ENCODE results near the gene UBE3D. TPM values are rescaled to one million over a fixed set of nuclear protein-coding genes. Genes with fewer than 3 reads are reported as not detected.

UBE3D gene
- total RNA-seq, 6 experiments from 2014 or later = 2.7 to 7.0 (median 3.8) TPM

DNA sequence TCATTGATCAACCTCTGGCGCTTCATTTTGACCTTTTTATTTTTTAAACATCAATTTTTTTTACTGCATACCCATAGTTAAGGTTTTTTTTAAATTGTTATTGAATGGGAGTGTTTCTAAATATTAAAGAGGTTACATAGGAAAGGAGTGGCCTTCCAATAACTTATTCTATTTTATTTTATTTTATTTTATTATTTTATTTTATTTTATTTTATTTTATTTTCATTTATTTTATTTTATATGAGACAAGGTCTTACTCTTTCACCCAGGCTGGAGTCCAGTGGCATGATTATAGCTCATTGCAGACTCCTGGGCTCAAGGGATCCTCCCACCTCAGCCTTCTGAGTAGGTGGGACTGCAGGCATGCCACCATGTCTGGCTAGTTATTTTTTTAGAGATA, 32.0 kb upstream of the UBE3D start:
- no peaks in the 10 kb centered on the region for H3K27me3 Mint-ChIP-seq (ENCODE audit: insufficient read depth)
- peaks cover 13% of the 10 kb centered on the region for H3K36me3 Mint-ChIP-seq (ENCODE audit: low read depth)
- no peaks in the 10 kb centered on the region for H3K9me3 Mint-ChIP-seq
- H3K4me3 Mint-ChIP-seq = no peak overlapping the region
- peaks cover 32% of the 10 kb centered on the region for H3K4me1 Mint-ChIP-seq (ENCODE audit: low read depth)
- no peak for TF ChIP-seq CTCF (IDR thresholded peaks at IDR 0.05)
- DNase-seq = no peak
- H3K27ac Mint-ChIP-seq = peak overlapping the region; percentile 19; the same call in 1 of the 2 replicates

DNA sequence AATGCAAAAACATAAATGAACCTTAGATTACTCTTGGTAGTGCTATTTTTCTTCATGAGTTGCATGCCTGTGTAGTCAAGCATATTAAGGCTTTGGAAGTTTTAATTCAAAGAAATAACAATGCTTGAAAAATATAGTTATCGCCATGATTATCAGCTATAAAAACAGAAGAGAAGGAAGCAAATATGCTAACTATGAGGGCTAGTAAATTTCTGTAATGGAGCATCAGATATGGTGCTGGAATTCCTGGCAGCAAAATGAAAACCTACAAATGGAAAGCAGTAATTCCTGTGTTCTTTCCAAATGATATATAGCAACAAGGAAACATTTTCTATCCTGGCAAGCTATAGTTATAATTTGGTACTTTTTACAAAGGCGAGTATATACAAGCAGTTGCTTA, 31.6 kb upstream of the UBE3D start:
- Mint-ChIP-seq H3K9me3 (no peaks in the 10 kb centered on the region), H3K27ac (peak overlapping the region; percentile 19; the same call in 1 of the 2 replicates), H3K27me3 (ENCODE audit: insufficient read depth) (no peaks in the 10 kb centered on the region), H3K4me3 (no peak overlapping the region), H3K4me1 (ENCODE audit: low read depth) (peaks cover 36% of the 10 kb centered on the region), H3K36me3 (ENCODE audit: low read depth) (peaks cover 11% of the 10 kb centered on the region)
- no peak for TF ChIP-seq CTCF (IDR thresholded peaks at IDR 0.05)
- peak; percentile 8 for DNase-seq

GRCh38 chr6:83096791-83097190, 31.1 kb upstream of the UBE3D start:
- no peak for TF ChIP-seq CTCF (IDR thresholded peaks at IDR 0.05)
- H3K4me1 Mint-ChIP-seq (ENCODE audit: low read depth) = peaks cover 40% of the 10 kb centered on the region
- H3K36me3 Mint-ChIP-seq (ENCODE audit: low read depth) = peaks cover 7% of the 10 kb centered on the region; the same call in 1 of the 2 replicates
- H3K9me3 Mint-ChIP-seq = no peaks in the 10 kb centered on the region
- peak; percentile 18 for DNase-seq
- peak overlapping the region; percentile 19; the same call in 1 of the 2 replicates for H3K27ac Mint-ChIP-seq
- H3K4me3 Mint-ChIP-seq = no peak overlapping the region
- H3K27me3 Mint-ChIP-seq (ENCODE audit: insufficient read depth) = no peaks in the 10 kb centered on the region

GRCh38 chr6:83092756-83093399, 27.2 kb upstream of the UBE3D start:
- peaks cover 7% of the 10 kb centered on the region; the same call in 1 of the 2 replicates for H3K36me3 Mint-ChIP-seq (ENCODE audit: low read depth)
- H3K27ac Mint-ChIP-seq = peak overlapping the region; percentile 49; the same call in 1 of the 2 replicates
- TF ChIP-seq CTCF (IDR thresholded peaks at IDR 0.05) = no peak
- peak; percentile 12 for DNase-seq
- peak overlapping the region; percentile 32; the same call in 1 of the 2 replicates for H3K4me3 Mint-ChIP-seq
- H3K9me3 Mint-ChIP-seq = no peaks in the 10 kb centered on the region
- no peaks in the 10 kb centered on the region for H3K27me3 Mint-ChIP-seq (ENCODE audit: insufficient read depth)
- H3K4me1 Mint-ChIP-seq (ENCODE audit: low read depth) = peaks cover 43% of the 10 kb centered on the region

- H3K27me3 Mint-ChIP-seq (ENCODE audit: insufficient read depth) = no peaks in the 10 kb centered on the region
- H3K4me1 Mint-ChIP-seq (ENCODE audit: low read depth) = peaks cover 10% of the 10 kb centered on the region
- no peak overlapping the region for H3K27ac Mint-ChIP-seq
- TF ChIP-seq CTCF (IDR thresholded peaks at IDR 0.05) = no peak
- DNase-seq = no peak
- H3K9me3 Mint-ChIP-seq = no peaks in the 10 kb centered on the region
- H3K36me3 Mint-ChIP-seq (ENCODE audit: low read depth) = peaks cover 9% of the 10 kb centered on the region
- H3K4me3 Mint-ChIP-seq = no peak overlapping the region
These were observed 21.1 kb upstream of the UBE3D start for GRCh38 chr6:83086751-83087150.
